Mucosa of rectum (tissue), 2 donors: ENCODE data around the gene DRAP1.

Experiments used
- H3K27ac ChIP-seq, 2 donors: one replicate each; pipeline ENCODE4 v1.7.0; 2013; ENCODE audit warnings: inconsistent platforms in 2 of 2, low read depth in 2 of 2, low read length in 2 of 2
- H3K27me3 ChIP-seq, 2 donors: one replicate each; pipeline ENCODE4 v1.7.0; 2013; ENCODE audit warnings: low read length in 2 of 2; ENCODE audit not compliant: control insufficient read depth in 2 of 2, insufficient read depth in 2 of 2
- H3K36me3 ChIP-seq, 2 donors: one replicate each; pipeline ENCODE4 v1.7.0; 2013; ENCODE audit warnings: low read length in 2 of 2; ENCODE audit not compliant: control insufficient read depth in 2 of 2, insufficient read depth in 2 of 2
- H3K4me1 ChIP-seq, 2 donors: one replicate each; pipeline ENCODE4 v1.7.0; 2013; ENCODE audit warnings: low read length in 2 of 2, mild to moderate bottlenecking in 1 of 2; ENCODE audit not compliant: control insufficient read depth in 2 of 2, insufficient read depth in 2 of 2
- H3K4me3 ChIP-seq, 2 donors: one replicate each; pipeline ENCODE4 v1.7.0; 2013; ENCODE audit warnings: low read length in 2 of 2
- H3K9ac ChIP-seq, 2 donors: one replicate each; pipeline ENCODE4 v1.7.0; 2013; ENCODE audit warnings: low read length in 2 of 2, low read depth in 1 of 2, mild to moderate bottlenecking in 1 of 2
- H3K9me3 ChIP-seq, 2 donors: one replicate each; pipeline ENCODE4 v1.7.0; 2013; ENCODE audit warnings: low read length in 2 of 2; ENCODE audit not compliant: control insufficient read depth in 2 of 2
- donor health status: healthy.
- donor health status: Normal muscosa, but diverticular disease.

DRAP1 gene

GRCh38 chr11:65895482-65895981 is 23.7 kb upstream of the DRAP1 start:
- Histone ChIP-seq H3K9ac (no peak overlapping the region), H3K27ac (no peak overlapping the region), H3K27me3 (peaks cover 8 to 10% of the 10 kb centered on the region in 2 donors), H3K4me3 (no peak overlapping the region), H3K9me3 (no peaks in the 10 kb centered on the region), H3K36me3 (no peaks in the 10 kb centered on the region), H3K4me1 (peaks cover 26 to 28% of the 10 kb centered on the region in 2 donors)

- peaks cover 8 to 10% of the 10 kb centered on the region in 2 donors for H3K27me3 ChIP-seq
- no peaks in the 10 kb centered on the region for H3K9me3 ChIP-seq
- no peaks in the 10 kb centered on the region for H3K36me3 ChIP-seq
- H3K9ac ChIP-seq, result no peak overlapping the region
- H3K4me3 ChIP-seq, result no peak overlapping the region
- H3K27ac ChIP-seq, result no peak overlapping the region
- H3K4me1 ChIP-seq, result peaks cover 21 to 23% of the 10 kb centered on the region in 2 donors
Observed at GRCh38 chr11:65896034-65896999, 22.9 kb upstream of the DRAP1 start.

- Histone ChIP-seq H3K4me3 (no peak overlapping the region), H3K9ac (no peak overlapping the region), H3K4me1 (peaks cover 14 to 18% of the 10 kb centered on the region in 2 donors), H3K9me3 (no peaks in the 10 kb centered on the region), H3K27ac (no peak overlapping the region), H3K36me3 (no peaks in the 10 kb centered on the region), H3K27me3 (peaks cover 10 to 11% of the 10 kb centered on the region in 2 donors)
Observed at GRCh38 chr11:65897020-65897471, 22.2 kb upstream of the DRAP1 start.

- Histone ChIP-seq H3K9ac (peak overlapping the region in 1 of 2 donors; percentile 20), H3K4me3 (peak overlapping the region in 1 of 2 donors; percentile 59), H3K27ac (no peak overlapping the region), H3K4me1 (peaks cover 11 to 13% of the 10 kb centered on the region in 2 donors), H3K27me3 (peaks cover 10 to 12% of the 10 kb centered on the region in 2 donors), H3K36me3 (no peaks in the 10 kb centered on the region), H3K9me3 (no peaks in the 10 kb centered on the region)
Observed at GRCh38 chr11:65898656-65899355, 20.4 kb upstream of the DRAP1 start.

GRCh38 chr11:65899356-65900124 is 19.7 kb upstream of the DRAP1 start:
- H3K9me3 ChIP-seq, result no peaks in the 10 kb centered on the region
- H3K9ac ChIP-seq, result peak overlapping the region in 1 of 2 donors; percentile 34
- no peak overlapping the region for H3K27ac ChIP-seq
- H3K4me3 ChIP-seq, result peak overlapping the region; percentile 54 to 59
- peaks cover 11 to 12% of the 10 kb centered on the region in 2 donors for H3K4me1 ChIP-seq
- no peaks in the 10 kb centered on the region for H3K36me3 ChIP-seq
- peaks cover 10 to 12% of the 10 kb centered on the region in 2 donors for H3K27me3 ChIP-seq

GRCh38 chr11:65900125-65900898 is 18.9 kb upstream of the DRAP1 start, which contains the start of gene FOSL1:
Gene FOSL1, minus strand, starts transcription at chr11:65900388. Its CDS starts 49 bp downstream, at chr11:65900339.
- peak within 1 kb of the TSS in 1 of 2 donors; percentile 23 for H3K27ac ChIP-seq
- H3K27me3 ChIP-seq, result peaks cover 10 to 12% of the 10 kb centered on the region in 2 donors
- peak within 1 kb of the TSS; percentile 54 to 59 for H3K4me3 ChIP-seq
- H3K9ac ChIP-seq, result peak within 1 kb of the TSS in 1 of 2 donors; percentile 50
- no peaks in the 10 kb centered on the region for H3K36me3 ChIP-seq
- no peaks in the 10 kb centered on the region for H3K9me3 ChIP-seq
- H3K4me1 ChIP-seq, result peaks cover 11 to 12% of the 10 kb centered on the region in 2 donors

- Histone ChIP-seq H3K4me1 (peaks cover 11 to 12% of the 10 kb centered on the region in 2 donors), H3K36me3 (no peaks in the 10 kb centered on the region), H3K27me3 (peaks cover 10 to 12% of the 10 kb centered on the region in 2 donors), H3K9ac (peak overlapping the region in 1 of 2 donors; percentile 50), H3K27ac (peak overlapping the region in 1 of 2 donors; percentile 23), H3K9me3 (no peaks in the 10 kb centered on the region), H3K4me3 (peak overlapping the region in 1 of 2 donors; percentile 13)
Observed at GRCh38 chr11:65900899-65901180, 18.4 kb upstream of the DRAP1 start.

GRCh38 chr11:65903068-65903481 is 16.2 kb upstream of the DRAP1 start:
- no peaks in the 10 kb centered on the region for H3K36me3 ChIP-seq
- no peak overlapping the region for H3K27ac ChIP-seq
- H3K4me3 ChIP-seq, result no peak overlapping the region
- H3K9ac ChIP-seq, result no peak overlapping the region
- H3K27me3 ChIP-seq, result peaks cover 10 to 16% of the 10 kb centered on the region in 2 donors
- H3K4me1 ChIP-seq, result peaks cover 11 to 12% of the 10 kb centered on the region in 2 donors
- H3K9me3 ChIP-seq, result no peaks in the 10 kb centered on the region

- Histone ChIP-seq H3K36me3 (no peaks in the 10 kb centered on the region), H3K4me1 (peaks cover 11 to 12% of the 10 kb centered on the region in 2 donors), H3K9me3 (no peaks in the 10 kb centered on the region), H3K27ac (no peak overlapping the region), H3K9ac (no peak overlapping the region), H3K4me3 (no peak overlapping the region), H3K27me3 (peaks cover 8 to 13% of the 10 kb centered on the region in 2 donors)
Observed at GRCh38 chr11:65903715-65904114, 15.5 kb upstream of the DRAP1 start.
